Lung (tissue), 12 donors: ENCODE results near the gene PPM1H. TPM values are rescaled to one million over a fixed set of nuclear protein-coding genes. Genes with fewer than 3 reads are reported as not detected.
A peak's percentile ranks its signal among the peaks of the same experiment; 100 is the strongest.

Experiments
- ATAC-seq: fragments of 200-7000 bp; cut with Tn5 transposase; one replicate; pipeline ENCODE4 v1.9.1; 2020; ENCODE audit warnings: moderate number of reproducible peaks; ENCODE audit not compliant: insufficient read depth, low FRiP score
- DNase-seq, 3 donors: peaks; one replicate each; pipeline ENCODE4 v3.0.0-alpha.2; 2013 to 2017
- H3K27ac ChIP-seq, 2 donors: one replicate each; pipeline ENCODE4 v1.5.1; 2013; ENCODE audit warnings: mild to moderate bottlenecking in 2 of 2, moderate library complexity in 2 of 2, control low read depth in 1 of 2, inconsistent platforms in 1 of 2, low read depth in 1 of 2, low read length in 1 of 2
- H3K27me3 ChIP-seq, 3 donors: one replicate each; pipeline ENCODE4 v1.5.1; 2013; ENCODE audit warnings: low read length in 2 of 3; ENCODE audit not compliant: control insufficient read depth in 3 of 3, insufficient read depth in 3 of 3
- H3K36me3 ChIP-seq, 4 donors: one replicate each; pipeline ENCODE4 v1.5.1; 2013; ENCODE audit warnings: low read length in 4 of 4, mild to moderate bottlenecking in 1 of 4, moderate library complexity in 1 of 4; ENCODE audit not compliant: control insufficient read depth in 4 of 4, insufficient read depth in 4 of 4
- H3K4me1 ChIP-seq, 5 donors: one replicate each; pipeline ENCODE4 v1.5.1; 2013; ENCODE audit warnings: low read length in 5 of 5, mild to moderate bottlenecking in 2 of 5, moderate library complexity in 1 of 5; ENCODE audit not compliant: control insufficient read depth in 5 of 5, insufficient read depth in 5 of 5
- H3K4me3 ChIP-seq: one replicate; pipeline ENCODE4 v1.5.1; 2013; ENCODE audit warnings: mild to moderate bottlenecking, control low read depth, moderate library complexity
- H3K9ac ChIP-seq, 2 donors: one replicate each; pipeline ENCODE4 v1.5.1; 2013; ENCODE audit warnings: low read length in 2 of 2, control low read depth in 1 of 2; ENCODE audit not compliant: insufficient read depth in 1 of 2
- H3K9me3 ChIP-seq, 4 donors: one replicate each; pipeline ENCODE4 v1.5.1; 2013; ENCODE audit warnings: low read length in 3 of 4, mild to moderate bottlenecking in 1 of 4, moderate library complexity in 1 of 4; ENCODE audit not compliant: control insufficient read depth in 4 of 4, insufficient read depth in 3 of 4
- CTCF ChIP-seq: IDR thresholded peaks from 2 replicates; pipeline ENCODE4 v1.5.1; 2012; ENCODE audit warnings: mild to moderate bottlenecking; ENCODE audit errors: control extremely low read depth, extremely low read depth
- WGBS, 2 donors: extraction: QIAGEN DNeasy Blood & Tissue Kit; methylation state at CpG; one replicate each; pipeline ENCODE4 v1.1.7; 2013; 5-methylcytosine and 5-hydroxymethylcytosine counted together
- polyA plus RNA-seq, 2 donors: library from polyadenylated mRNA; stranded (reverse); fragments of 200-250 nt; gene quantifications; one replicate each; pipeline ENCODE4 v1.2.1, GENCODE V29; 2013
- total RNA-seq, 2 donors: library from RNA; depleted of rRNA in 1 of 2; stranded (reverse); fragments of >200 nt in 1 of 2; gene quantifications; one replicate each; pipeline ENCODE4 v1.2.1, GENCODE V29; 2014 to 2021
- donor health status: control.
- donor health status: control.
- donor health status: Bipolar disorder and iron deficiency.
- donor health status: healthy.
- donor health status: DM: yes; HTN: yes; CAD: no.

PPM1H gene
- total and polyA plus RNA-seq, 4 donors, result 2.0 to 11.2 (median 5.7) TPM

- Histone ChIP-seq H3K36me3 (no peaks in the 10 kb centered on the region), H3K4me3 (no peak overlapping the region), H3K27ac (no peak overlapping the region), H3K9ac (no peak overlapping the region), H3K9me3 (peaks cover 0 to 2% (median 0%) of the 10 kb centered on the region in 4 donors), H3K4me1 (peaks cover 0 to 10% (median 5%) of the 10 kb centered on the region in 5 donors), H3K27me3 (no peaks in the 10 kb centered on the region)
- peak in 1 of 3 donors; percentile 11 for DNase-seq
- TF ChIP-seq CTCF, result no peak
- WGBS, 2 donors, result 82 to 89% methylated on average over 1 of the region's 1 CpG
- ATAC-seq, result no peak
Observed at GRCh38 chr12:62697893-62698292, 237.1 kb downstream of the PPM1H start.

- Histone ChIP-seq H3K4me1 (peaks cover 0 to 11% (median 2%) of the 10 kb centered on the region in 5 donors), H3K9ac (no peak overlapping the region), H3K27ac (no peak overlapping the region), H3K36me3 (no peaks in the 10 kb centered on the region), H3K4me3 (no peak overlapping the region), H3K9me3 (peaks cover 0 to 2% (median 0%) of the 10 kb centered on the region in 4 donors), H3K27me3 (no peaks in the 10 kb centered on the region)
- DNase-seq, result no peak
- no peak for TF ChIP-seq CTCF
- no peak for ATAC-seq
- 91 to 95% methylated on average over 2 of the region's 2 CpGs for WGBS, 2 donors
Observed at GRCh38 chr12:62695696-62696095, 239.3 kb downstream of the PPM1H start.

GRCh38 chr12:62694632-62695031 is 240.3 kb downstream of the PPM1H start:
- Histone ChIP-seq H3K27me3 (no peaks in the 10 kb centered on the region), H3K9me3 (peaks cover 0 to 2% (median 0%) of the 10 kb centered on the region in 4 donors), H3K4me1 (peaks cover 0 to 11% (median 2%) of the 10 kb centered on the region in 5 donors), H3K36me3 (no peaks in the 10 kb centered on the region), H3K9ac (no peak overlapping the region), H3K27ac (no peak overlapping the region), H3K4me3 (no peak overlapping the region)
- DNase-seq, result no peak
- TF ChIP-seq CTCF, result no peak
- ATAC-seq, result no peak
- WGBS, 2 donors, result 96 to 97% methylated on average over 3 of the region's 3 CpGs

GRCh38 chr12:62694116-62694515 is 240.8 kb downstream of the PPM1H start:
- Histone ChIP-seq H3K4me1 (peaks cover 0 to 11% (median 2%) of the 10 kb centered on the region in 5 donors), H3K36me3 (no peaks in the 10 kb centered on the region), H3K27me3 (no peaks in the 10 kb centered on the region), H3K9me3 (peaks cover 0 to 2% (median 0%) of the 10 kb centered on the region in 4 donors), H3K4me3 (no peak overlapping the region), H3K9ac (no peak overlapping the region), H3K27ac (no peak overlapping the region)
- ATAC-seq, result no peak
- TF ChIP-seq CTCF, result no peak
- no peak for DNase-seq
- WGBS, 2 donors, result 78 to 92% methylated on average over 3 of the region's 3 CpGs
